ENCODE results near the gene CCNC.

The CCNC gene

GRCh38 chr6:99568103-99568933, at the start of gene CCNC:
CCNC (minus strand) TSS chr6:99568660; CDS start chr6:99568527, 133 bp downstream.
- peak; percentile 92 to 93 for DNase-seq

GRCh38 chr6:99617131-99617530, 48.7 kb upstream of the CCNC start:
- DNase-seq, result no peak

GRCh38 chr6:99614430-99615186, 46.1 kb upstream of the CCNC start:
- DNase-seq, result no peak

- no peak for DNase-seq
Measured at GRCh38 chr6:99613705-99614429, 45.4 kb upstream of the CCNC start.

- peak in 1 of 2 donors; percentile 34 for DNase-seq
Measured at GRCh38 chr6:99613409-99613704, 44.9 kb upstream of the CCNC start.

GRCh38 chr6:99612551-99613408, 44.3 kb upstream of the CCNC start:
- no peak for DNase-seq

- no peak for DNase-seq
Measured at GRCh38 chr6:99611148-99611547, 42.7 kb upstream of the CCNC start.

- no peak for DNase-seq
Measured at GRCh38 chr6:99609905-99610489, 41.5 kb upstream of the CCNC start.

- DNase-seq, result no peak
Measured at GRCh38 chr6:99608886-99609482, 40.5 kb upstream of the CCNC start.

GRCh38 chr6:99608059-99608885, 39.8 kb upstream of the CCNC start:
- no peak for DNase-seq

GRCh38 chr6:99607416-99608036, 39.1 kb upstream of the CCNC start:
- DNase-seq, result no peak

- no peak for DNase-seq
Measured at GRCh38 chr6:99606656-99607415, 38.4 kb upstream of the CCNC start, which contains the start of gene PRDM13. PRDM13 (plus strand) TSS chr6:99606833; CDS start chr6:99607035, 202 bp downstream.

GRCh38 chr6:99605911-99606655, 37.6 kb upstream of the CCNC start:
- DNase-seq, result no peak

GRCh38 chr6:99605074-99605734, 36.7 kb upstream of the CCNC start:
- no peak for DNase-seq

GRCh38 chr6:99604166-99605073, 36.0 kb upstream of the CCNC start:
- no peak for DNase-seq

- DNase-seq, result no peak
Measured at GRCh38 chr6:99603421-99604165, 35.1 kb upstream of the CCNC start.
